ENCODE results near the gene NRCAM.

The NRCAM gene

DNA sequence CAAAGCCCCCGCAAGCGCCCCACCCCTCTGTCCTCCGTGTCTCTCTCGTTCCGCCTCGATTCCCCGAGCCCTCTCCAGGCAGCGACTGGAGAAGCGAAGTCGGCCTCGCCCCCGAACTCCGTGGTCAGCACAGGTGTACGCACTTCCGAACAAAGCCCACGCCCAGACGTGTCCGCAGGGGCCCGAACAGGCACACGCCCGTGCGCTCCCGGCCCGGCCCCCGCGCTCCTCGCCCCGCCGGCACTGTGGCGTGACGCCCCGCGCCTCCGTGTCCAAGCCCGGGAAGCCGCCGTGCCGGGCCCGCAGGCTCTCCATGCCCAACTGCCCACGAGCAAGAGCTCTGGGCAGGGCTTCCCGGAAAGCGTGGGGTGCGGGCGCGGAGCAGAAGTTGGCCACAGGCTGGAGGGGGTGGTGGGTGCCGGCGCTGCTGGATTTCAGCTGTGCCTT lies 662 bp downstream of the NRCAM start (continued):
- TF ChIP-seq, protein P1, sequence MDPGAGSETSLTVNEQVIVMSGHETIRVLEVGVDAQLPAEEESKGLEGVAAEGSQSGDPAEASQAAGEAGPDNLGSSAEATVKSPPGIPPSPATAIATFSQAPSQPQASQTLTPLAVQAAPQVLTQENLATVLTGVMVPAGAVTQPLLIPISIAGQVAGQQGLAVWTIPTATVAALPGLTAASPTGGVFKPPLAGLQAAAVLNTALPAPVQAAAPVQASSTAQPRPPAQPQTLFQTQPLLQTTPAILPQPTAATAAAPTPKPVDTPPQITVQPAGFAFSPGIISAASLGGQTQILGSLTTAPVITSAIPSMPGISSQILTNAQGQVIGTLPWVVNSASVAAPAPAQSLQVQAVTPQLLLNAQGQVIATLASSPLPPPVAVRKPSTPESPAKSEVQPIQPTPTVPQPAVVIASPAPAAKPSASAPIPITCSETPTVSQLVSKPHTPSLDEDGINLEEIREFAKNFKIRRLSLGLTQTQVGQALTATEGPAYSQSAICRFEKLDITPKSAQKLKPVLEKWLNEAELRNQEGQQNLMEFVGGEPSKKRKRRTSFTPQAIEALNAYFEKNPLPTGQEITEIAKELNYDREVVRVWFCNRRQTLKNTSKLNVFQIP (CRISPR knock-in tag; IDR thresholded peaks at IDR 0.05; ENCODE audit: borderline replicate concordance, low read depth) = no peak
- no peak for TF ChIP-seq PPARA (CRISPR knock-in tag; IDR thresholded peaks at IDR 0.05; ENCODE audit: borderline replicate concordance)

DNA sequence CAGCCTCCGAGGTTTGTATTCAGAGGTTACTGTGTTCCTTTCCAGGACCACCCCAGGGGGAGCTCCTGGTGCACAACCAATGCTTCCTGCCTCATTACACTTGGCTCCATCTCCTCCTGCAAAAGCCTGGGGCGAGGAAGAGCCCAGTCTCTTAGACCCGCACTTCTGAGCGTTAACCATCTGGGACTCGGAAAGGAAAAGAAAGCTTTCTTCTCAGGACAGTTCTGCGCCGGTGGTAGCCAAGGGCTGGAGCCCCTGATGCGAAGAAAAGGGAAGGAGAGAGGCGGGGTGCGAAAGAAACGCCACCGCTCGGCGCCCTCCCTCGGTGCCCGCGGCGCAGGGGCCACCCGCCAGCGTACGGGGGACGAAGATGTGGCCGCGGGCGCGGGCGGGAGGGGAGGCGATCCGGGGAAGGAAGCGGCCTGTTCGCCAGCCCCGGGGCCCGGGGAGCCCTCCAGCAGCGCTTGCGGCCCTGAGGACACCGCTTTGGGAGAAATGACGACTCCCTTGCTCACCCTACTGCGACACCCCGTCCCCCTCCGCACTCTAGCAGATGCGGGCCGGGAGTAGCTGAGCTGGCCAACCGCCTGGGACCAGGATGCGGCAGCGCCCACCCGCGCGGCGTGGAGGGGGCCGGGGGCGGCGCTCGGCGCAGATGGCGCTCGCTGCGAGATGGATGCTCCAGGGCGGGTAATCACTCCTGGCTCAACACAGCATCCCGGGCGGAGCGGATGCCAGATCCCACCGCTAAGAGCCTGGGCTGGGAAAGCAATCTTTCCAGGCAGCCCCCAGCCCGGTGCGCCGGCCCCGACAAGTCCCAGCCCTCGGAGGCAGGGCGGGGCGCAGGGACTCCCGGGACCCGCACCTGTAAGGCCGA lies 1.3 kb downstream of the NRCAM start:
- peak; percentile 57 for ATAC-seq
- no peak for TF ChIP-seq ARNTL (CRISPR knock-in tag; IDR thresholded peaks at IDR 0.05; ENCODE audit: borderline replicate concordance, low read depth)
- no peak for TF ChIP-seq ZC3H10 (CRISPR knock-in tag; IDR thresholded peaks at IDR 0.05)
- no peak for TF ChIP-seq PPARA (CRISPR knock-in tag; IDR thresholded peaks at IDR 0.05; ENCODE audit: borderline replicate concordance)
- TF ChIP-seq, protein P2, sequence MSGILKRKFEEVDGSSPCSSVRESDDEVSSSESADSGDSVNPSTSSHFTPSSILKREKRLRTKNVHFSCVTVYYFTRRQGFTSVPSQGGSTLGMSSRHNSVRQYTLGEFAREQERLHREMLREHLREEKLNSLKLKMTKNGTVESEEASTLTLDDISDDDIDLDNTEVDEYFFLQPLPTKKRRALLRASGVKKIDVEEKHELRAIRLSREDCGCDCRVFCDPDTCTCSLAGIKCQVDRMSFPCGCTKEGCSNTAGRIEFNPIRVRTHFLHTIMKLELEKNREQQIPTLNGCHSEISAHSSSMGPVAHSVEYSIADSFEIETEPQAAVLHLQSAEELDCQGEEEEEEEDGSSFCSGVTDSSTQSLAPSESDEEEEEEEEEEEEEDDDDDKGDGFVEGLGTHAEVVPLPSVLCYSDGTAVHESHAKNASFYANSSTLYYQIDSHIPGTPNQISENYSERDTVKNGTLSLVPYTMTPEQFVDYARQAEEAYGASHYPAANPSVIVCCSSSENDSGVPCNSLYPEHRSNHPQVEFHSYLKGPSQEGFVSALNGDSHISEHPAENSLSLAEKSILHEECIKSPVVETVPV (CRISPR knock-in tag; IDR thresholded peaks at IDR 0.05) = no peak
- TF ChIP-seq ZFP3 (CRISPR knock-in tag; IDR thresholded peaks at IDR 0.05) = no peak
- no peak for TF ChIP-seq RARB (CRISPR knock-in tag; IDR thresholded peaks at IDR 0.05)
- TF ChIP-seq ESRRG (CRISPR knock-in tag; IDR thresholded peaks at IDR 0.05) = no peak
- TF ChIP-seq BACH2 (CRISPR knock-in tag; IDR thresholded peaks at IDR 0.05; ENCODE audit: borderline replicate concordance) = no peak
- TF ChIP-seq SNAI2 (CRISPR knock-in tag; IDR thresholded peaks at IDR 0.05) = no peak
- no peak for TF ChIP-seq ISL1 (CRISPR knock-in tag; IDR thresholded peaks at IDR 0.05)
- TF ChIP-seq, protein P1 (CRISPR knock-in tag; IDR thresholded peaks at IDR 0.05; ENCODE audit: borderline replicate concordance, low read depth) = no peak
- TF ChIP-seq ZNF8 (CRISPR knock-in tag; IDR thresholded peaks at IDR 0.05) = no peak
- no peak; the same call in 1 of the 2 replicates for TF ChIP-seq ZNF70 (CRISPR knock-in tag; IDR thresholded peaks at IDR 0.05)
- TF ChIP-seq, protein P3, sequence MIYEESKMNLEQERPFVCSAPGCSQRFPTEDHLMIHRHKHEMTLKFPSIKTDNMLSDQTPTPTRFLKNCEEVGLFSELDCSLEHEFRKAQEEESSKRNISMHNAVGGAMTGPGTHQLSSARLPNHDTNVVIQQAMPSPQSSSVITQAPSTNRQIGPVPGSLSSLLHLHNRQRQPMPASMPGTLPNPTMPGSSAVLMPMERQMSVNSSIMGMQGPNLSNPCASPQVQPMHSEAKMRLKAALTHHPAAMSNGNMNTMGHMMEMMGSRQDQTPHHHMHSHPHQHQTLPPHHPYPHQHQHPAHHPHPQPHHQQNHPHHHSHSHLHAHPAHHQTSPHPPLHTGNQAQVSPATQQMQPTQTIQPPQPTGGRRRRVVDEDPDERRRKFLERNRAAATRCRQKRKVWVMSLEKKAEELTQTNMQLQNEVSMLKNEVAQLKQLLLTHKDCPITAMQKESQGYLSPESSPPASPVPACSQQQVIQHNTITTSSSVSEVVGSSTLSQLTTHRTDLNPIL (CRISPR knock-in tag; IDR thresholded peaks at IDR 0.05; ENCODE audit: low read depth) = no peak
- no peak for TF ChIP-seq CSDC2 (CRISPR knock-in tag; IDR thresholded peaks at IDR 0.05)

DNA sequence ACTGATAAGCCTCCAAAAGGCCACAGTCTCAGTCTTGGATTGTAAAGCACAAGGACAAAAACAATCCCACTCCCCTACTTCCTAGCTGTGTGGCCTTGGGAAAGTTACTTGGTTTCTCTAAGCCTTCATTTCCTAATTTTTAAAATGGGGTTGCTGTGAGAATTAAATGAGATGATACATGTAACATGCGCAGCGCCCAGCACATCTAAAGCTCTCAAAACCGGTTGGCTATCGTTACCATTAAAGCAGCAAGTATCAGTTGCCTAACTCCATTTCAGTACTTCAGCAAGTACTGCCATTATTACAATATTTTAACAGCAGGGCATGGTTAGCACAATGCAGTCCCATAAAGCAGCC lies 1.9 kb downstream of the NRCAM start:
- no peak for TF ChIP-seq OSR1 (CRISPR knock-in tag; IDR thresholded peaks at IDR 0.05)
- no peak for TF ChIP-seq ESRRG (CRISPR knock-in tag; IDR thresholded peaks at IDR 0.05)
- 0 out of 2 replicates have a peak, but pooled peaks have one; percentile 13 for TF ChIP-seq ARNTL (CRISPR knock-in tag; IDR thresholded peaks at IDR 0.05; ENCODE audit: borderline replicate concordance, low read depth)
- TF ChIP-seq PPARA (CRISPR knock-in tag; IDR thresholded peaks at IDR 0.05; ENCODE audit: borderline replicate concordance) = peak; percentile 50; the same call in 1 of the 2 replicates
- ATAC-seq = no peak

DNA sequence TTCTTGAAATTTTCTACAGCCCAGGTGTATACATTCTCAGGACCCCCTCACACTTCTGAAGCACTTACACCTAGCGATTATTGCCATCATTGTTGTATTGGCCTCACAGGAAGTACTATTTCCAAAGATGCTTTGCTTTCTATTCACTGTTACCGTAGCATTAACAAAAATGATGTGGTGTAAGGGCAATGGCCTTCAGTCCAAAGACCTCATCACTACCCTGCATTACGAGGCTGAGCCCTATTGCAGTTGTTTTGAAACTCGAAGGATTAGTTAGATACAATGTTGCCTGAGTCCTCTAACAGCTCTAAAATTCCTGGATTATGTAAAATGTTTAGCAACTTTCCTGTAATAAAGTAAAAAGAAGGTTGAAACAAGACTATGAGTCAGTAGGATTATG lies 2.9 kb downstream of the NRCAM start:
- TF ChIP-seq, protein P4, sequence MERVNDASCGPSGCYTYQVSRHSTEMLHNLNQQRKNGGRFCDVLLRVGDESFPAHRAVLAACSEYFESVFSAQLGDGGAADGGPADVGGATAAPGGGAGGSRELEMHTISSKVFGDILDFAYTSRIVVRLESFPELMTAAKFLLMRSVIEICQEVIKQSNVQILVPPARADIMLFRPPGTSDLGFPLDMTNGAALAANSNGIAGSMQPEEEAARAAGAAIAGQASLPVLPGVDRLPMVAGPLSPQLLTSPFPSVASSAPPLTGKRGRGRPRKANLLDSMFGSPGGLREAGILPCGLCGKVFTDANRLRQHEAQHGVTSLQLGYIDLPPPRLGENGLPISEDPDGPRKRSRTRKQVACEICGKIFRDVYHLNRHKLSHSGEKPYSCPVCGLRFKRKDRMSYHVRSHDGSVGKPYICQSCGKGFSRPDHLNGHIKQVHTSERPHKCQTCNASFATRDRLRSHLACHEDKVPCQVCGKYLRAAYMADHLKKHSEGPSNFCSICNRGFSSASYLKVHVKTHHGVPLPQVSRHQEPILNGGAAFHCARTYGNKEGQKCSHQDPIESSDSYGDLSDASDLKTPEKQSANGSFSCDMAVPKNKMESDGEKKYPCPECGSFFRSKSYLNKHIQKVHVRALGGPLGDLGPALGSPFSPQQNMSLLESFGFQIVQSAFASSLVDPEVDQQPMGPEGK (CRISPR knock-in tag; IDR thresholded peaks at IDR 0.05; ENCODE audit: borderline replicate concordance) = no peak
- TF ChIP-seq BACH2 (CRISPR knock-in tag; IDR thresholded peaks at IDR 0.05; ENCODE audit: borderline replicate concordance) (no peak), SNAI2 (CRISPR knock-in tag; IDR thresholded peaks at IDR 0.05) (no peak), ZFP3 (CRISPR knock-in tag; IDR thresholded peaks at IDR 0.05) (no peak), CSDC2 (CRISPR knock-in tag; IDR thresholded peaks at IDR 0.05) (no peak), ZFP30 (CRISPR knock-in tag; IDR thresholded peaks at IDR 0.05) (no peak), ARNTL (CRISPR knock-in tag; IDR thresholded peaks at IDR 0.05; ENCODE audit: borderline replicate concordance, low read depth) (no peak)
- TF ChIP-seq, protein P1 (CRISPR knock-in tag; IDR thresholded peaks at IDR 0.05; ENCODE audit: borderline replicate concordance, low read depth) = no peak
- no peak for ATAC-seq
